Tibial nerve (tissue), 4 donors: ENCODE measurements around the gene SGCB.

Source experiments
- EP300 ChIP-seq, 2 donors: sonication (generic); formaldehyde crosslinking; IDR thresholded peaks; one replicate each; pipeline ENCODE4 v1.6.1; 2017; ENCODE audit warnings: antibody characterized with exemption in 2 of 2, mild to moderate bottlenecking in 1 of 2
- POLR2A ChIP-seq, 2 donors: fragments of 450-650 bp; IDR thresholded peaks; one replicate each; pipeline ENCODE4 v1.6.1; 2017; ENCODE audit warnings: antibody characterized with exemption in 2 of 2, mild to moderate bottlenecking in 2 of 2, moderate library complexity in 2 of 2
- TF ChIP-seq, protein P1 (sequence below), 5 experiments: fragments of 200-600 bp in 3 of 5; fragments of 450-650 bp in 2 of 5; sonication (generic) in 3 of 5; IDR thresholded peaks; one replicate each; pipeline ENCODE4 v1.5.1; 2016 to 2019; ENCODE audit warnings: antibody characterized with exemption in 5 of 5, mild to moderate bottlenecking in 3 of 5, moderate library complexity in 2 of 5

DNA sequence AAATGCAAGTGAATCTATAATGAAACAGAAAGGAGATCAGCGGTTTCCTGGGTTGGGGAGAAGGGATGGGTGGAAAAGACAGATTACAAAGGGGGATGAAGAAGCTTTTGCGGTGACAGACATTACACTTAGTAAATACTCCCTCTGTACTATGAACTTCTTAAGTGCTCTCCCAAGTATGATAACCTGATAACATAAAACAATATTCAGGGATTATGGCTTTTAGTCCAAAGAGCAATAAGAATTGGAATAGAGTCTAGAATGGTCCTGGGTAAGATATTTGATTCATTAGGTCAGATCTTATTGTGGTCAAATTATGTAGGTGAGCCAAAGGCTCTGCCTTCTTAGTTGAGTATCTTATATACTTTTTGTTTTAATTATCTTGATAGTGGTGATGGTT, 27.1 kb downstream of the SGCB start:
- TF ChIP-seq, protein P1, sequence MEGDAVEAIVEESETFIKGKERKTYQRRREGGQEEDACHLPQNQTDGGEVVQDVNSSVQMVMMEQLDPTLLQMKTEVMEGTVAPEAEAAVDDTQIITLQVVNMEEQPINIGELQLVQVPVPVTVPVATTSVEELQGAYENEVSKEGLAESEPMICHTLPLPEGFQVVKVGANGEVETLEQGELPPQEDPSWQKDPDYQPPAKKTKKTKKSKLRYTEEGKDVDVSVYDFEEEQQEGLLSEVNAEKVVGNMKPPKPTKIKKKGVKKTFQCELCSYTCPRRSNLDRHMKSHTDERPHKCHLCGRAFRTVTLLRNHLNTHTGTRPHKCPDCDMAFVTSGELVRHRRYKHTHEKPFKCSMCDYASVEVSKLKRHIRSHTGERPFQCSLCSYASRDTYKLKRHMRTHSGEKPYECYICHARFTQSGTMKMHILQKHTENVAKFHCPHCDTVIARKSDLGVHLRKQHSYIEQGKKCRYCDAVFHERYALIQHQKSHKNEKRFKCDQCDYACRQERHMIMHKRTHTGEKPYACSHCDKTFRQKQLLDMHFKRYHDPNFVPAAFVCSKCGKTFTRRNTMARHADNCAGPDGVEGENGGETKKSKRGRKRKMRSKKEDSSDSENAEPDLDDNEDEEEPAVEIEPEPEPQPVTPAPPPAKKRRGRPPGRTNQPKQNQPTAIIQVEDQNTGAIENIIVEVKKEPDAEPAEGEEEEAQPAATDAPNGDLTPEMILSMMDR (IDR thresholded peaks at IDR 0.05), result no peak
- no peak for TF ChIP-seq POLR2A (IDR thresholded peaks at IDR 0.05)
- no peak for TF ChIP-seq EP300 (IDR thresholded peaks at IDR 0.05)
